ENCODE measurements around the gene LRP1. TPM values are rescaled to one million over a fixed set of nuclear protein-coding genes. Genes with fewer than 3 reads are reported as not detected.

LRP1 gene
- total RNA-seq, 1 experiment from 2014 or later = 14.7 TPM

- no peak overlapping the region for H3K4me2 ChIP-seq (ENCODE audit: low read length)
- no peaks in the 10 kb centered on the region for H3K9me2 ChIP-seq (replicated peaks; ENCODE audit: low read length)
- H3K9ac ChIP-seq (ENCODE audit: low read length) = no peak overlapping the region
- ChIA-PET CTCF (no interaction called here), POLR2A (ENCODE audit: unreplicated experiment) (no interaction called here)
- no peak overlapping the region for H2AFZ ChIP-seq (ENCODE audit: low read length)
- no peaks in the 10 kb centered on the region for H3F3A ChIP-seq (ENCODE audit: low read length, unreplicated experiment)
- ATAC-seq (no peak), DNase-seq (no peak)
- no peak for TF ChIP-seq EZH2phosphoT487 (IDR thresholded peaks at IDR 0.05; ENCODE audit: borderline replicate concordance, low read length)
- TF ChIP-seq CTCF (conservative IDR thresholded peaks at IDR 0.05; ENCODE audit: low read depth, low read length) = no peak
- TF ChIP-seq EZH2 (IDR thresholded peaks at IDR 0.05; ENCODE audit: low read length, unreplicated experiment) = no peak
- no peaks in the 10 kb centered on the region for H4K20me1 ChIP-seq (ENCODE audit: low read length)
- no peak overlapping the region for H3K27ac ChIP-seq (ENCODE audit: low read length)
- H3K4me1 ChIP-seq (ENCODE audit: insufficient read depth, low read length) = no peaks in the 10 kb centered on the region
- H3K27me3 ChIP-seq (ENCODE audit: low read length) = no peaks in the 10 kb centered on the region
- no TSS peak for BruUV-seq (replicated peaks)
- no peak overlapping the region for H3K4me3 ChIP-seq (ENCODE audit: low read length)
- no peaks in the 10 kb centered on the region for H3K9me3 ChIP-seq (ENCODE audit: low read length)
- no peaks in the 10 kb centered on the region for H3K79me2 ChIP-seq (ENCODE audit: low read length)
- intact Hi-C loops (cut with micrococcal nuclease) = no loop called here
- H3K36me3 ChIP-seq (ENCODE audit: low read depth, low read length) = peaks cover 6% of the 10 kb centered on the region; the same call in 1 of the 2 replicates
Measured at GRCh38 chr12:57261428-57261865, 133.2 kb downstream of the LRP1 start.

- CTCF ChIA-PET = no interaction called here
- no peak overlapping the region for H3K27ac ChIP-seq (ENCODE audit: low read length)
- H3K79me2 ChIP-seq (ENCODE audit: low read length) = no peaks in the 10 kb centered on the region
- no peaks in the 10 kb centered on the region for H3K9me3 ChIP-seq (ENCODE audit: low read length)
- ATAC-seq = no peak
- H3K27me3 ChIP-seq (ENCODE audit: low read length) = no peaks in the 10 kb centered on the region
- H4K20me1 ChIP-seq (ENCODE audit: low read length) = no peaks in the 10 kb centered on the region
- H3F3A ChIP-seq (ENCODE audit: low read length, unreplicated experiment) = no peaks in the 10 kb centered on the region
- no peak for TF ChIP-seq EZH2phosphoT487 (IDR thresholded peaks at IDR 0.05; ENCODE audit: borderline replicate concordance, low read length)
- no peak for TF ChIP-seq CTCF (conservative IDR thresholded peaks at IDR 0.05; ENCODE audit: low read depth, low read length)
- TF ChIP-seq EZH2 (IDR thresholded peaks at IDR 0.05; ENCODE audit: low read length, unreplicated experiment) = no peak
- H3K9me2 ChIP-seq (replicated peaks; ENCODE audit: low read length) = no peaks in the 10 kb centered on the region
- H3K4me2 ChIP-seq (ENCODE audit: low read length) = no peak overlapping the region
- H3K4me3 ChIP-seq (ENCODE audit: low read length) = no peak overlapping the region
- H2AFZ ChIP-seq (ENCODE audit: low read length) = no peak overlapping the region
- H3K9ac ChIP-seq (ENCODE audit: low read length) = no peak overlapping the region
- DNase-seq = no peak
- H3K4me1 ChIP-seq (ENCODE audit: insufficient read depth, low read length) = no peaks in the 10 kb centered on the region
- POLR2A ChIA-PET (ENCODE audit: unreplicated experiment) = no interaction called here
- BruUV-seq (replicated peaks) = no TSS peak
- 0 out of 2 replicates have a peak, but pooled peaks cover 6% of the 10 kb centered on the region for H3K36me3 ChIP-seq (ENCODE audit: low read depth, low read length)
- intact Hi-C loops (cut with micrococcal nuclease) = no loop called here
Measured at GRCh38 chr12:57262126-57262822, 134.0 kb downstream of the LRP1 start.

Small RNAs within 50 kb of the gene (microRNA-seq; reads per million reads assigned to microRNA genes)
- 3.0 reads per million, percentile 7 among the genes with 10 or more reads in this experiment for gene MIR1228 (ENCODE audit: unreplicated experiment)

Other genes starting within 250 kb of the LRP1 start
- not detected in 2 replicates for gene SDR9C7, start 194.1 kb upstream of the LRP1 start, total RNA-seq (2014; rRNA removed)
- 0.73 and 0.86 TPM in 2 replicates for gene RDH16, start 170.9 kb upstream of the LRP1 start, total RNA-seq (2014; rRNA removed)
- 3.6 and 4.8 TPM in 2 replicates for gene ZBTB39, start 121.9 kb upstream of the LRP1 start, total RNA-seq (2014; rRNA removed)
- not detected in 2 replicates for gene TAC3, start 112.0 kb upstream of the LRP1 start, total RNA-seq (2014; rRNA removed)
- 0.17 TPM in 1 of 2 replicates, not detected in the other for gene MYO1A, start 78.4 kb upstream of the LRP1 start, total RNA-seq (2014; rRNA removed)
- gene NEMP1, start 49.7 kb upstream of the LRP1 start, total RNA-seq (2014; rRNA removed) = 16.4 and 18.3 TPM in 2 replicates
- gene NAB2, start 39.4 kb upstream of the LRP1 start, total RNA-seq (2014; rRNA removed) = 17.4 and 20.2 TPM in 2 replicates
- gene STAT6, start 17.1 kb upstream of the LRP1 start, total RNA-seq (2014; rRNA removed) = 20.8 and 28.4 TPM in 2 replicates
- not detected in 2 replicates for gene LRP1-AS, start 19.1 kb downstream of the LRP1 start, total RNA-seq (2014; rRNA removed)
- gene NXPH4, start 88.3 kb downstream of the LRP1 start, total RNA-seq (2014; rRNA removed) = 10.7 and 15.1 TPM in 2 replicates
- gene SHMT2, start 101.2 kb downstream of the LRP1 start, total RNA-seq (2014; rRNA removed) = 210 and 263 TPM in 2 replicates
- 1.4 and 1.8 TPM in 2 replicates for gene STAC3, start 122.7 kb downstream of the LRP1 start, total RNA-seq (2014; rRNA removed)